Right lobe of liver (tissue), 6 donors: ENCODE results near the gene SCD. TPM values are rescaled to one million over a fixed set of nuclear protein-coding genes. Genes with fewer than 3 reads are reported as not detected.
A peak's percentile ranks its signal among the peaks of the same experiment; 100 is the strongest.

Experiments
- ATAC-seq, 4 donors: fragments of 200-7000 bp; cut with Tn5 transposase; one replicate each; pipeline ENCODE4 v1.9.1; 2020; ENCODE audit warnings: mild to moderate bottlenecking in 4 of 4, moderate library complexity in 4 of 4
- DNase-seq, 3 donors: peaks; one replicate each; pipeline ENCODE4 v3.0.0-alpha.2; 2020
- H3K27ac ChIP-seq, 3 donors: fragments of 200-600 bp; one replicate each; pipeline ENCODE4 v1.8.0; 2022
- H3K27me3 ChIP-seq, 2 donors: fragments of 200-600 bp; one replicate each; pipeline ENCODE4 v1.8.0; 2022
- H3K36me3 ChIP-seq, 4 donors: fragments of 200-600 bp; sonication (generic) in 1 of 4; one replicate each; pipeline versions ENCODE4 v1.5.1 to v1.8.0; 2017 to 2022; ENCODE audit warnings: control low read depth in 1 of 4
- H3K4me1 ChIP-seq, 4 donors: fragments of 200-600 bp; sonication (generic) in 1 of 4; one replicate each; pipeline versions ENCODE4 v1.5.1 to v1.8.0; 2017 to 2022; ENCODE audit warnings: control low read depth in 1 of 4
- H3K4me3 ChIP-seq, 3 donors: fragments of 200-600 bp; one replicate each; pipeline ENCODE4 v1.8.0; 2022
- H3K9me3 ChIP-seq, 4 donors: fragments of 200-600 bp; sonication (generic) in 1 of 4; one replicate each; pipeline versions ENCODE4 v1.5.1 to v1.8.0; 2017 to 2022; ENCODE audit warnings: control low read depth in 1 of 4
- POLR2A ChIP-seq: fragments of 450-650 bp; IDR thresholded peaks from one replicate; pipeline ENCODE4 v1.6.1; 2017; ENCODE audit warnings: antibody characterized with exemption, mild to moderate bottlenecking
- WGBS: methylation state at CpG from one replicate; pipeline ENCODE4 v1.1.6; 2018; ENCODE audit warnings: low coverage, low lambda C conversion rate; ENCODE audit not compliant: insufficient coverage; ENCODE audit errors: missing lambda C conversion rate; 5-methylcytosine and 5-hydroxymethylcytosine counted together
- intact Hi-C, 2 donors: fragments of 100-400 bp; cut with DNase I; formaldehyde crosslinking; loops; one replicate each; pipeline versions ENCODE4 v1.11.2 to v1.14.1; 2022
- total RNA-seq, 6 experiments: library from RNA; depleted of rRNA in 2 of 6; stranded (reverse); fragments of >200 nt in 2 of 6; fragmentation: NEBNext Ultra II Directional in 3 of 6; extraction: Animal tissue kit (Norgen Biotek cat#: 25700) in 3 of 6; gene quantifications; one replicate each; pipeline versions ENCODE4 v1.1.0 to v1.2.4, GENCODE V29; 2016 to 2023
- TF ChIP-seq, protein P1 (sequence below), 4 donors: fragments of 200-600 bp in 3 of 4; fragments of 450-650 bp in 1 of 4; IDR thresholded peaks; one replicate each; pipeline versions ENCODE4 v1.5.1 to v1.8.0; 2016 to 2022; ENCODE audit warnings: antibody characterized with exemption in 4 of 4, mild to moderate bottlenecking in 2 of 4
- donor health status: DM: no; HTN: yes; CAD: no.
- donor health status: DM: no; HTN: no; CAD: no.
- donor health status: DM: no; HTN: no; CAD: no.
- donor health status: DM: no; HTN: yes; CAD: no.
- donor health status: DM: no; HTN: yes; CAD: no.

SCD gene
- total RNA-seq, 6 experiments from 2014 or later, result 38.3 to 599 (median 220) TPM

GRCh38 chr10:100346351-100346764, 675 bp upstream of the SCD start:
- TF ChIP-seq, protein P1, sequence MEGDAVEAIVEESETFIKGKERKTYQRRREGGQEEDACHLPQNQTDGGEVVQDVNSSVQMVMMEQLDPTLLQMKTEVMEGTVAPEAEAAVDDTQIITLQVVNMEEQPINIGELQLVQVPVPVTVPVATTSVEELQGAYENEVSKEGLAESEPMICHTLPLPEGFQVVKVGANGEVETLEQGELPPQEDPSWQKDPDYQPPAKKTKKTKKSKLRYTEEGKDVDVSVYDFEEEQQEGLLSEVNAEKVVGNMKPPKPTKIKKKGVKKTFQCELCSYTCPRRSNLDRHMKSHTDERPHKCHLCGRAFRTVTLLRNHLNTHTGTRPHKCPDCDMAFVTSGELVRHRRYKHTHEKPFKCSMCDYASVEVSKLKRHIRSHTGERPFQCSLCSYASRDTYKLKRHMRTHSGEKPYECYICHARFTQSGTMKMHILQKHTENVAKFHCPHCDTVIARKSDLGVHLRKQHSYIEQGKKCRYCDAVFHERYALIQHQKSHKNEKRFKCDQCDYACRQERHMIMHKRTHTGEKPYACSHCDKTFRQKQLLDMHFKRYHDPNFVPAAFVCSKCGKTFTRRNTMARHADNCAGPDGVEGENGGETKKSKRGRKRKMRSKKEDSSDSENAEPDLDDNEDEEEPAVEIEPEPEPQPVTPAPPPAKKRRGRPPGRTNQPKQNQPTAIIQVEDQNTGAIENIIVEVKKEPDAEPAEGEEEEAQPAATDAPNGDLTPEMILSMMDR (IDR thresholded peaks at IDR 0.05), result no peak
- no peak for TF ChIP-seq POLR2A
- Histone ChIP-seq H3K36me3 (peaks cover 0 to 7% (median 0%) of the 10 kb centered on the region in 4 donors), H3K27ac (peak overlapping the region; percentile 53 to 96 (median 83)), H3K4me1 (peaks cover 0 to 55% (median 27%) of the 10 kb centered on the region in 4 donors), H3K4me3 (peak overlapping the region; percentile 66 to 83 (median 70)), H3K9me3 (no peaks in the 10 kb centered on the region), H3K27me3 (no peaks in the 10 kb centered on the region)
- ATAC-seq (peak; percentile 47 to 65 (median 60)), DNase-seq (peak; percentile 68 to 92 (median 85))
- under 1% methylated on average over 14 of the region's 36 CpGs for WGBS
- intact Hi-C loops, result no loop called here

- Histone ChIP-seq H3K4me1 (peaks cover 0 to 42% (median 18%) of the 10 kb centered on the region in 4 donors), H3K4me3 (peak overlapping the region; percentile 66 to 83 (median 70)), H3K9me3 (no peaks in the 10 kb centered on the region), H3K27me3 (no peaks in the 10 kb centered on the region), H3K36me3 (peaks cover 0 to 12% (median 3%) of the 10 kb centered on the region in 4 donors), H3K27ac (peak overlapping the region; percentile 36 to 83 (median 73))
- intact Hi-C loops, result no loop called here
- DNase-seq (no peak), ATAC-seq (peak in 3 of 4 donors; percentile 2 to 36 (median 22))
- TF ChIP-seq, protein P1 (IDR thresholded peaks at IDR 0.05), result no peak
- TF ChIP-seq POLR2A, result no peak
- WGBS, result 4% methylated on average over 25 of the region's 32 CpGs
Measured at GRCh38 chr10:100347568-100348195, 649 bp downstream of the SCD start.

GRCh38 chr10:100348389-100348927, 1.4 kb downstream of the SCD start:
- H3K4me1 ChIP-seq, result peaks cover 0 to 40% (median 18%) of the 10 kb centered on the region in 4 donors
- DNase-seq, result no peak
- 35% methylated on average over 3 of the region's 3 CpGs for WGBS
- no peaks in the 10 kb centered on the region for H3K9me3 ChIP-seq
- intact Hi-C loops, result no loop called here
- ATAC-seq, result no peak
- peak overlapping the region in 1 of 3 donors; percentile 73 for H3K27ac ChIP-seq
- H3K36me3 ChIP-seq, result peaks cover 0 to 19% (median 4%) of the 10 kb centered on the region in 4 donors
- no peak for TF ChIP-seq POLR2A
- TF ChIP-seq, protein P1 (IDR thresholded peaks at IDR 0.05), result no peak
- H3K27me3 ChIP-seq, result no peaks in the 10 kb centered on the region
- H3K4me3 ChIP-seq, result peak overlapping the region; percentile 66 to 83 (median 70)

- Histone ChIP-seq H3K27me3 (no peaks in the 10 kb centered on the region), H3K9me3 (no peaks in the 10 kb centered on the region), H3K36me3 (peaks cover 0 to 24% (median 4%) of the 10 kb centered on the region in 4 donors), H3K4me3 (peak overlapping the region in 2 of 3 donors; percentile 70 to 83), H3K4me1 (peaks cover 0 to 40% (median 18%) of the 10 kb centered on the region in 4 donors), H3K27ac (no peak overlapping the region)
- TF ChIP-seq, protein P1 (IDR thresholded peaks at IDR 0.05), result no peak
- TF ChIP-seq POLR2A, result no peak
- peak in 3 of 4 donors; percentile 17 to 46 (median 25) for ATAC-seq
- WGBS, result 62% methylated on average over 4 of the region's 5 CpGs
- DNase-seq, result no peak
- intact Hi-C loops, result no loop called here
Measured at GRCh38 chr10:100349087-100349486, 2.1 kb downstream of the SCD start.
